Kidney (tissue), 14 donors: ENCODE measurements around the gene VEZT. TPM values are rescaled to one million over a fixed set of nuclear protein-coding genes. Genes with fewer than 3 reads are reported as not detected.

Source experiments
- DNase-seq, 5 donors: peaks; one replicate each; pipeline ENCODE4 v3.0.0-alpha.2; 2013 to 2020
- FAIRE-seq: peaks from 2 replicates; lab custom pipeline; 2012; peaks lifted over from hg19 to GRCh38; lab: Jason Lieb, UNC
- H3K27ac ChIP-seq, 2 donors: one replicate each; pipeline ENCODE4 v1.7.0; 2013; ENCODE audit warnings: low read depth in 2 of 2, low read length in 2 of 2, inconsistent platforms in 1 of 2
- H3K27me3 ChIP-seq: one replicate; pipeline ENCODE4 v1.7.1; 2013; ENCODE audit warnings: low read length, inconsistent platforms; ENCODE audit not compliant: control insufficient read depth, insufficient read depth
- H3K36me3 ChIP-seq, 3 donors: one replicate each; pipeline versions ENCODE4 v1.7.0 to v1.7.1; 2013; ENCODE audit warnings: low read length in 3 of 3, control low read depth in 1 of 3, inconsistent platforms in 1 of 3; ENCODE audit not compliant: insufficient read depth in 3 of 3, control insufficient read depth in 2 of 3
- H3K4me1 ChIP-seq, 3 donors: one replicate each; pipeline versions ENCODE4 v1.7.0 to v1.7.1; 2013; ENCODE audit warnings: low read length in 3 of 3, inconsistent platforms in 1 of 3, low read depth in 1 of 3; ENCODE audit not compliant: control insufficient read depth in 2 of 3, insufficient read depth in 2 of 3
- H3K4me3 ChIP-seq, 3 donors: one replicate each; pipeline versions ENCODE4 v1.7.0 to v1.8.1; 2013; ENCODE audit warnings: low read length in 3 of 3, control low read depth in 1 of 3, inconsistent platforms in 1 of 3
- H3K9ac ChIP-seq, 3 donors: one replicate each; pipeline versions ENCODE4 v1.7.0 to v1.7.1; 2013; ENCODE audit warnings: low read length in 3 of 3, control low read depth in 1 of 3, inconsistent platforms in 1 of 3
- H3K9me3 ChIP-seq, 3 donors: one replicate each; pipeline versions ENCODE4 v1.7.0 to v1.7.1; 2013; ENCODE audit warnings: low read length in 3 of 3, control low read depth in 1 of 3, inconsistent platforms in 1 of 3; ENCODE audit not compliant: control insufficient read depth in 2 of 3, insufficient read depth in 1 of 3
- CTCF ChIP-seq: IDR thresholded peaks from 3 replicates; pipeline ENCODE4 v1.5.1; 2012; ENCODE audit warnings: mild to moderate bottlenecking, moderate library complexity, borderline replicate concordance; ENCODE audit not compliant: insufficient read depth; ENCODE audit errors: extremely low read depth
- intact Hi-C: fragments of 100-400 bp; cut with DNase I; formaldehyde crosslinking; loops from one replicate; pipeline ENCODE4 v1.11.1; 2022
- polyA plus RNA-seq: library from polyadenylated mRNA; stranded (reverse); fragments of 350-450 nt; fragmentation: Illumina TruSeq; extraction: RNeasy Lipid Tissue Mini Kit (QIAGEN cat#74804); gene quantifications from one replicate; pipeline ENCODE4 v1.2.3, GENCODE V29; 2014; ENCODE audit warnings: low read depth, low replicate concordance; ENCODE audit not compliant: insufficient read depth
- total RNA-seq: library from RNA; stranded (reverse); fragmentation: NEBNext Ultra II Directional; extraction: Animal tissue kit (Norgen Biotek cat#: 25700); gene quantifications from one replicate; pipeline ENCODE4 v1.2.1, GENCODE V29; 2021
- donor health status: control.
- donor health status: control.
- donor health status: control.
- donor health status: control.
- donor health status: control.
- donor health status: DM: yes; HTN: yes; CAD: no.
- donor health status: Normal renal cell carcinoma (clear cell type).

The VEZT gene
- total and polyA plus RNA-seq, 2 donors from 2014 or later: 24.8 to 69.0 TPM

GRCh38 chr12:95248095-95248494 lies 30.5 kb downstream of the VEZT start:
- no peak for FAIRE-seq
- Histone ChIP-seq H3K9ac (no peak overlapping the region), H3K4me3 (no peak overlapping the region), H3K9me3 (no peaks in the 10 kb centered on the region), H3K36me3 (peaks cover 0 to 4% (median 0%) of the 10 kb centered on the region in 3 donors), H3K4me1 (peaks cover 0 to 5% (median 0%) of the 10 kb centered on the region in 3 donors), H3K27me3 (no peaks in the 10 kb centered on the region), H3K27ac (no peak overlapping the region)
- no peak for TF ChIP-seq CTCF
- intact Hi-C loops: no loop called here
- no peak for DNase-seq

GRCh38 chr12:95248604-95249360 lies 31.2 kb downstream of the VEZT start:
- no peak for FAIRE-seq
- no peak overlapping the region for H3K27ac ChIP-seq
- DNase-seq: peak in 3 of 5 donors; percentile 32 to 91 (median 85)

GRCh38 chr12:95253386-95253785 lies 35.8 kb downstream of the VEZT start:
- TF ChIP-seq CTCF: no peak
- H3K9me3 ChIP-seq: no peaks in the 10 kb centered on the region
- H3K9ac ChIP-seq: no peak overlapping the region
- intact Hi-C loops: no loop called here
- peaks cover 0 to 14% (median 0%) of the 10 kb centered on the region in 3 donors for H3K36me3 ChIP-seq
- FAIRE-seq (no peak), DNase-seq (no peak)
- H3K27me3 ChIP-seq: no peaks in the 10 kb centered on the region
- H3K4me1 ChIP-seq: no peaks in the 10 kb centered on the region
- no peak overlapping the region for H3K27ac ChIP-seq
- no peak overlapping the region for H3K4me3 ChIP-seq

More at GRCh38 chr12:95248604-95249360, 31.2 kb downstream of the VEZT start:
- no peak for TF ChIP-seq CTCF
- H3K4me3 ChIP-seq: no peak overlapping the region
- no peaks in the 10 kb centered on the region for H3K27me3 ChIP-seq
- peaks cover 0 to 4% (median 0%) of the 10 kb centered on the region in 3 donors for H3K36me3 ChIP-seq
- peaks cover 0 to 5% (median 0%) of the 10 kb centered on the region in 3 donors for H3K4me1 ChIP-seq
- H3K9me3 ChIP-seq: no peaks in the 10 kb centered on the region
- intact Hi-C loops: no loop called here
- no peak overlapping the region for H3K9ac ChIP-seq
